GM04503 (cell line): ENCODE measurements around the gene TK2.
"Not testable (repeated sequence)": the region's sequence is repeated elsewhere in the genome, so short reads cannot be mapped to it uniquely, and the experiment has no call there.

ENCODE experiments used
- DNase-seq: peaks from one replicate; pipeline ENCODE4 v3.0.0-alpha.2; 2012; ENCODE audit warnings: low read depth

The TK2 gene

DNA sequence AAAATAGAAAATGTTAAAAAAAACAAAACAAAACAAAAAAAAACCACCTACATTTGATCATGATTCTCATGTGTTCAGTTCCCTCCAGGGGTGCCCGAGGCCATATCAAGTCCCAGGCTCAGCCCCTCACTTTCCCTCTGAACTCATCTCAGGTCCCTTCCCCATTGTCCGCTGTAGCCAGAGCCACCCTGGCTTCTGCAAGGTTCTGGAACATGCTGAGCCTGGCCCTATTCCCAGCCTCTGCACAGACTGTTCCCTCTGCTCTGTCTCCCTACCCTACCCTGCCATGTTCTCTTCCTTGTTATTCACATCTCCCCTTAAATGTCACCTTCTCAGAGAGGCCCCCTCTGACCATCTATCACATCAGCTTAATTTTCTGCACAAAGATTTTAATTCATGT is 46.9 kb downstream of the TK2 start:
- DNase-seq = no peak

DNA sequence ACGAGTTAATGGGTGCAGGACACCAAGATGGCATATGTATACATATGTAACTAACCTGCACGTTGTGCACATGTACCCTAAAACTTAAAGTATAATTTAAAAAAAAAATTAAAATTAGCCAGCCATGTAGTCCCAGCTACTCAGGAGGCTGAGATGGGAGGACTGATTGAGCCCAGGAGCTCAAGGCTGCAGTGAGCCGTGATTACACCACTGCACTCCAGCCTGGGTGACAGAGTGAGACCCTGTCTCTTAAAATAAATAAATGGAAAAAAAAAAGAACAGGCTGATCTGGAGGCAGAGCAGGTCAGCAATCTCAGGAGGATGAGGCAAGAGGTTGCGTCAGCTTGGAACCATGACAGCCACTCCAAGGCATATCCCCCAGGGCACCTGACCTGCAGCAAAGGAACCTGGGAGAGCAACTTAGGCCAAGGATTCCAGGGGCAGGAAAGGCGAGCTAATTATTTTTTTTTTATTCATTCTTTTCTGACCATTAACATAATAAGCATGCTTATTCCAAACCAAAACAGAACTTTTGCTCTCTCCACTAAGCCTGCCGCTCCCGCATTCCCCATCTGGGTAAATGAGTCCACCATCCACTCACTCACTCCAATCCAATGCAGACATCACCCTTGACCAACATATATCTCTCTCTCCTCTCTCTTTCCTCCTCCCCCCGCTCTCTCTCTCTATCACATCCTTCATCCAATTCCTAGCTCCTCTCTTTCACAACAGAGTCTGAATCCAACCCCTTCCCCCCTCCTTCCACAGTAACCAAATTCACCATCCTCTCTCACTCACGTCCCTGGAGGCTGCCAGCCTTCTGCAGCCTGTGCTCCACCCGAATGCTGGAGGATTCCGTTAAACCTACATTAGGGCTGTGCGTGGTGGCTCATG is 47.7 kb downstream of the TK2 start:
- DNase-seq = no peak

DNA sequence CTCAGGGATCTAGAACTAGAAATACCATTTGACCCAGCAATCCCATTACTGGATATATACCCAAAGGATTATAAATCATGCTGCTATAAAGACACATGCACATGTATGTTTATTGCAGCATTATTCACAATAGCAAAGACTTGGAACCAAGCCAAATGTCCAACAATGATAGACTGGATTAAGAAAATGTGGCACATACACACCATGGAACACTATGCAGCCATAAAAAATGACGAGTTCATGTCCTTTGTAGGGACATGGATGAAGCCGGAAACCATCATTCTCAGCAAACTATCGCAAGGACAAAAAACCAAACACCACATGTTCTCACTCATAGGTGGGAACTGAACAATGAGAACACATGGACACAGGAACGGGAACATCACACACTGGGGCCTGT is 48.4 kb downstream of the TK2 start:
- DNase-seq = not testable (repeated sequence)

DNA sequence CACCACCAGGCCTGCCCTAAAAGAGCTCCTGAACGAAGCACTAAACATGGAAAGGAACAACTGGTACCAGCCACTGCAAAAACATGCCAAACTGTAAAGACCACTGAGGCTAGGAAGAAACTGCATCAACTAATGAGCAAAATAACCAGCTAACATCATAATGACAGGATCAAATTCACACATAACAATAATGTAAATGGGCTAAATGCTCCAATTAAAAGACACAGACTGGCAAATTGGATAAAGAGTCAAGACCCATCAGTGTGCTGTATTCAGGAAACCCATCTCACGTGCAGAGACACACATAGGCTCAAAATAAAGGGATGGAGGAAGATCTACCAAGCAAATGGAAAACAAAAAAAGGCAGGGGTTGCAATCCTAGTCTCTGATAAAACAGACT is 52.0 kb downstream of the TK2 start:
- DNase-seq = not testable (repeated sequence)

GRCh38 chr16:66496226-66496625 is 53.7 kb downstream of the TK2 start:
- not testable (repeated sequence) for DNase-seq

- no peak for DNase-seq
Observed at GRCh38 chr16:66495440-66495839, 54.5 kb downstream of the TK2 start.

- no peak for DNase-seq
Observed at GRCh38 chr16:66494916-66495315, 55.0 kb downstream of the TK2 start.

GRCh38 chr16:66493490-66494401 is 56.2 kb downstream of the TK2 start:
- DNase-seq = no peak

DNA sequence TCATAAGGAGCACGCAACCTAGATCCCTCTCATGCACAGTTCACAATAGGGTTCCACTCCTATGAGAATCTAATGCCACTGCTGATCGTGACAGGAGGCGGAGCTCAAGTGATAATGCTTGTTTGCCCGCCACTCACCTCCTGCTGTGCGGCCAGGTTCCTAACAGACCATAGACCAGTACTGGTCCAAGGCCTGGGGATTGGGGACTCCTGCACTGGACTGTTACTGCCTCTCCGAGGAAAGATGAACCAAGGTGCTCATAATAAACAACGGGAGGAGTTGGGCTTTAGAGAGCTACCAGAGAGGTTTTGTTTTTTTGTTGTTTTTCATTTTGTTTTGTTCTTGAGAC is 58.2 kb downstream of the TK2 start:
- DNase-seq = no peak

DNA sequence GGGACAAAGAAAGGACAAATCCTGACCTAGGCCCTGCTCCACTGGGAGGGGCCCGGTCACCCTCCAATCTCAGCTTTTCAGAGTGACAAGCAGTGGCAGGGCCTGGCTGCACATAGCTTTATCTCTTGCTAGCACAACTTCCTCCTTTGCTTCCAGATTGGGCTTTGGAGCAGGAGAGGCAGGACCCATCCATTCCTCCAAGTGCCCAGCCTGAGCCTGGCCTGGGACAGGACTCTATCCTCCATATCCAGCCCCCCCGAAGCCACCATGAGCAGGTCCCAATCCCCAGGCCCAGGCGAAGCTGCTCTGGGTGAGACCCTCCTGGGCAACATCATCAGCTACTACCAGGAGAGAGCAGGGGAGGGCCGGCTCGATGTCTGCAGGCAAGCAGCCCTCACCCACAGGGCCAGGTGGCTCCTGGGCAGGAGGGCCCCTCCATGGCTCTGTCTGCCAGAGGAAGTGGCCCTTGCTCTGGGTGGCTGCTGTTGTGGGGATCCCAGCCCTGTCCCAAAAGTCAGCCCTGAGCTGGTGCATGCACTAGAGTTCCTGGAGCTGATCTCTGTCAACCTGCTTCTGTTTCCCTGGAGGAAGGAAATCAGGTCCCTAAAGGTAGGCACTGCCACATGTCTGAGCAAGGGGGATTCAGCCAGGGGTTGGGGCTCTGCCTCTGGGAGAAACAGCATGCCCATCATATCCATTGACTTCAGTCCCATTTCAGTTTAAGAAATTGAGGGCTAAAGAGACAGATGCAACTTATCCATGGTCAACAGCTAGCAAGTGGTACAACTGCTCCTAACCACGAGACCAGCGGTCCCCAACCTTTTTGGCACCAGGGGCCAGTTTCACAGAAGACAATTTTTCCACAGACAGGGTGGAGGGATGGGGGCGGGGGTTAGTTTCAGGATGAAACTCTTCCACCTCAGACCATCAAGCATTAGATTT is 58.9 kb downstream of the TK2 start:
- DNase-seq = no peak

DNA sequence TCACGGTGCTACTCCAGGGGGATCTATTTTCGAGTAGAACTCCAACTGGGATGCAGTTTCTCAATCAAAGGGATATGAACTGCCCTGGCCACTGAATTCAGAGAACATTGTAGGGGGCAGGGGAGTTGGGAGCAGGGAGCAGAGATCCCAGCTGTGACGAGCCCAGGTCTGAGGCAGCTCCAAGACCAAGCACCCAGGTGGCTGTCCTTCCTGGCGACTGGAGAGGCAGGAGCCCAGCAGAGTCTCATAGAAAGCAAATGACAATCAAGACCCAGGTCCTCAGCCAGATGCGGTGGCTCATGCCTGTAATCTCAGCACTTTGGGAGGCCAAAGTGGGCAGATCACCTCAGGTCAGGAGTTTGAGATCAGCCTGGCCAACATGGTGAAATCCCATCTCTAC is 60.1 kb downstream of the TK2 start:
- DNase-seq = no peak

DNA sequence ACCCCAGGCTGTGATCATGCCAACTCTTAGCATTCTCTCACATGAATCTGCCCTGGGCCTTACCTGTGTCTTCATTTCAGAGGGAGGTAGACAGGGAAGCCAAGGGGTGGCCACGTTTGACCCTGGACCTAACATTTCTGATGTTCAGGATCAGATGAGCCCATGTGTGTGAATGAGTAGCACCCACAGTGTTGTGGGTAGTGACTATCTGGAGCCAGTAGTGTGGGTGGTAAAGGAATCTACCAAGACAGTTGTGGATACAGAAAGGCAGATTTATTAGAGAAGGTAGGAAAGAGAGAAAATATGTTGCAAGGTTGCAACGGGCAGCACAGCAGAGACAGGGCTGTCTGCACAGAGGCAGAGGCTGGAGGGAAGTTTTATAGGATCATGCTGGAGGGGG is 60.5 kb downstream of the TK2 start:
- DNase-seq = no peak

DNA sequence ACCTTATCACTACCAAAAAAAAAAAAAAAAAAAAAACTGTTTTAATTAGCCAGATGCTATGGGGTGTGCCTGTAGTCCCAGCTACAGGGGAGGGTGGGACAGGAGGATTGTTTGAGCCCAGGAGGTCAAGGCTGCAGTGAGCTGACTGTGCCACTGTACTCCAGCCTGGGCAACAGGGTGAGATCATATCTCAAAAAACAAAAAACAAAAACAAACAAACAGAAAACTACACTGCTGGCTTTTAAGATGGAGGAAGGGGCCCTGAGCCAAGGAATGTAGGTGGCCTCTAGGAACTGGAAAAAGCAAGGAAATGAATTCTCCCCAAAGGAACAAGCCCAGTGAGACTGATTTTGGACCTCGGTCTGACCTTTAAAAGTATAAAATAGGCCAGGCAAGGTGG is 61.4 kb downstream of the TK2 start:
- DNase-seq = no peak

GRCh38 chr16:66487580-66488275 is 62.2 kb downstream of the TK2 start:
- no peak for DNase-seq

- DNase-seq = peak; percentile 35
Observed at GRCh38 chr16:66486773-66487579, 62.9 kb downstream of the TK2 start.

- no peak for DNase-seq
Observed at GRCh38 chr16:66486199-66486772, 63.6 kb downstream of the TK2 start.

DNA sequence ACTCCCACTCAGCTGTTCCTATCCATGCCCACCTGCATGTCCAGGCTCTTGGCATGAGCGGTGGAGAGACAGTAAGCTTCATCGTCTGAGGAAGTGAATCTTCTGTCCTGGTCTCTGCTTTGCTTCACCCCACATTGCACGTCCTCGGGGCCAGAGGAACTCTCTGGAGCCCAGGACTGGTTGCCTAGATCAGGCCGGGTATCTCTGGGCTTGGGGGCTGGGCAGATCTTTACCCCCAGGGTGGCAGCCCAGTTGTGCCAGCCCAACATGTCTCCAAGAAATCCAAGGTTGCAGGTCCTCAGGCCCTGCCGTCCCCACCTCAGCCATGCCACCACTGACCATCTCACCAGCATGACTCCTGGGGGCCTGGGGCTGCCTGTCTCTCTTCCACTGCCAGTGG is 64.5 kb downstream of the TK2 start:
- no peak for DNase-seq

- no peak for DNase-seq
Observed at GRCh38 chr16:66484453-66485213, 65.3 kb downstream of the TK2 start.

GRCh38 chr16:66483689-66484452 is 66.1 kb downstream of the TK2 start:
- DNase-seq = no peak
